ENCODE measurements around the gene ME1.

GRCh38 chr6:83381949-83382348 is 48.9 kb downstream of the ME1 start:
- no peak for TF ChIP-seq CTCF (IDR thresholded peaks at IDR 0.05; ENCODE audit: poor library complexity)
- no peak for TF ChIP-seq EZH2phosphoT487 (IDR thresholded peaks at IDR 0.05; ENCODE audit: low read depth, severe bottlenecking, unreplicated experiment)
